Common myeloid progenitor, CD34-positive (primary cell): Measurements from ENCODE around the gene RASGEF1C.

Experiments used
- CTCF ChIA-PET: fragments of 350-600 bp; sonication (Branson Sonifier 250); formaldehyde crosslinking; loops from one replicate; lab custom pipeline; 2021; ENCODE audit warnings: antibody characterized with exemption; lab: Charles Lee
- POLR2A ChIA-PET: fragments of 350-600 bp; sonication (Branson Sonifier 250); formaldehyde crosslinking; loops from one replicate; lab custom pipeline; 2021; ENCODE audit warnings: antibody characterized with exemption; lab: Charles Lee
- DNase-seq, 3 donors: peaks; one replicate each; pipeline versions ENCODE4 v3.0.0 to v3.0.0-alpha.2; 2013
- H3K27ac ChIP-seq, 2 experiments: 1 replicate in 1 of 2; 2 replicates in 1 of 2; pipeline ENCODE4 v1.7.0; 2013; ENCODE audit warnings: inconsistent platforms in 2 of 2, low read length in 2 of 2, mild to moderate bottlenecking in 2 of 2, low read depth in 1 of 2, moderate library complexity in 1 of 2; ENCODE audit not compliant: severe bottlenecking in 2 of 2, insufficient read depth in 1 of 2, poor library complexity in 1 of 2
- H3K27me3 ChIP-seq, 5 experiments: replicated peaks in 2 of 5; 1 replicate in 3 of 5; 2 replicates in 2 of 5; pipeline versions ENCODE4 v1.6.1 to v1.7.0; 2013; ENCODE audit warnings: low read length in 4 of 5, mild to moderate bottlenecking in 2 of 5, moderate library complexity in 2 of 5, inconsistent platforms in 1 of 5; ENCODE audit not compliant: insufficient read depth in 5 of 5, control insufficient read depth in 4 of 5
- H3K36me3 ChIP-seq, 4 experiments: 1 replicate in 2 of 4; 2 replicates in 2 of 4; pipeline versions ENCODE4 v1.6.1 to v1.7.0; 2013; ENCODE audit warnings: low read length in 3 of 4, control low read depth in 1 of 4, mild to moderate bottlenecking in 1 of 4; ENCODE audit not compliant: control insufficient read depth in 4 of 4, insufficient read depth in 4 of 4
- H3K4me1 ChIP-seq, 4 experiments: 1 replicate in 3 of 4; 2 replicates in 1 of 4; pipeline versions ENCODE4 v1.6.1 to v1.7.1; 2013; ENCODE audit warnings: low read length in 3 of 4, mild to moderate bottlenecking in 3 of 4, control low read depth in 1 of 4, inconsistent platforms in 1 of 4, moderate library complexity in 1 of 4; ENCODE audit not compliant: control insufficient read depth in 4 of 4, insufficient read depth in 4 of 4; ENCODE audit errors: control extremely low read depth in 1 of 4
- H3K4me3 ChIP-seq, 7 experiments: 1 replicate in 4 of 7; 2 replicates in 3 of 7; pipeline versions ENCODE4 v1.5.1 to v1.7.0; 2013; ENCODE audit warnings: mild to moderate bottlenecking in 7 of 7, low read length in 6 of 7, moderate library complexity in 6 of 7, inconsistent platforms in 2 of 7, low read depth in 2 of 7, control low read depth in 1 of 7; ENCODE audit not compliant: insufficient read depth in 4 of 7, control insufficient read depth in 1 of 7; ENCODE audit errors: extremely low read depth in 1 of 7
- H3K9me3 ChIP-seq, 5 experiments: 1 replicate in 4 of 5; 2 replicates in 1 of 5; pipeline versions ENCODE4 v1.6.1 to v1.7.1; 2013; ENCODE audit warnings: low read length in 4 of 5, mild to moderate bottlenecking in 2 of 5, inconsistent platforms in 1 of 5, low read depth in 1 of 5, moderate library complexity in 1 of 5; ENCODE audit not compliant: control insufficient read depth in 4 of 5, insufficient read depth in 2 of 5; ENCODE audit errors: control extremely low read depth in 1 of 5
- WGBS: methylation state at CpG from one replicate; pipeline ENCODE4 v1.1.5; 2013; ENCODE audit not compliant: insufficient coverage; 5-methylcytosine and 5-hydroxymethylcytosine counted together

Gene RASGEF1C

GRCh38 chr5:180160789-180161188 is 48.2 kb downstream of the RASGEF1C start:
- peak; percentile 11 to 64 (median 54) for DNase-seq
- H3K27ac ChIP-seq = no peak overlapping the region
- H3K4me1 ChIP-seq = peaks cover 5 to 18% (median 13%) of the 10 kb centered on the region in 4 experiments
- WGBS = 29% methylated on average over 7 of the region's 9 CpGs
- CTCF ChIA-PET = no interaction called here
- POLR2A ChIA-PET = no interaction called here
- no peaks in the 10 kb centered on the region for H3K27me3 ChIP-seq
- peaks cover 0 to 7% (median 2%) of the 10 kb centered on the region in 5 experiments for H3K9me3 ChIP-seq
- H3K36me3 ChIP-seq = no peaks in the 10 kb centered on the region
- H3K4me3 ChIP-seq = peak overlapping the region in 3 of 7 experiments; percentile 13 to 57 (median 36)

GRCh38 chr5:180160215-180160614 is 48.8 kb downstream of the RASGEF1C start:
- 91% methylated on average over 6 of the region's 6 CpGs for WGBS
- Histone ChIP-seq H3K27ac (no peak overlapping the region), H3K9me3 (peaks cover 0 to 7% (median 2%) of the 10 kb centered on the region in 5 experiments), H3K4me1 (peaks cover 5 to 18% (median 13%) of the 10 kb centered on the region in 4 experiments), H3K27me3 (no peaks in the 10 kb centered on the region), H3K36me3 (no peaks in the 10 kb centered on the region), H3K4me3 (no peak overlapping the region)
- ChIA-PET CTCF (no interaction called here), POLR2A (no interaction called here)
- no peak for DNase-seq

- ChIA-PET POLR2A (no interaction called here), CTCF (no interaction called here)
- Histone ChIP-seq H3K9me3 (peaks cover 0 to 7% (median 2%) of the 10 kb centered on the region in 5 experiments), H3K4me1 (peaks cover 5 to 18% (median 13%) of the 10 kb centered on the region in 4 experiments), H3K27me3 (no peaks in the 10 kb centered on the region), H3K27ac (no peak overlapping the region), H3K4me3 (no peak overlapping the region), H3K36me3 (no peaks in the 10 kb centered on the region)
- 81% methylated on average over 8 of the region's 8 CpGs for WGBS
- DNase-seq = no peak
These were observed 49.3 kb downstream of the RASGEF1C start for GRCh38 chr5:180159756-180160155.

- Histone ChIP-seq H3K27ac (no peak overlapping the region), H3K27me3 (peaks cover 0 to 2% (median 0%) of the 10 kb centered on the region in 5 experiments), H3K4me1 (peaks cover 5 to 18% (median 13%) of the 10 kb centered on the region in 4 experiments), H3K36me3 (no peaks in the 10 kb centered on the region), H3K9me3 (peaks cover 0 to 2% (median 0%) of the 10 kb centered on the region in 5 experiments), H3K4me3 (no peak overlapping the region)
- WGBS = 100% methylated on average over 2 of the region's 6 CpGs
- DNase-seq = no peak
- CTCF ChIA-PET = no interaction called here
- POLR2A ChIA-PET = no interaction called here
These were observed 51.1 kb downstream of the RASGEF1C start for GRCh38 chr5:180157866-180158265.

GRCh38 chr5:180156141-180156540 is 52.9 kb downstream of the RASGEF1C start:
- peaks cover 5 to 12% (median 7%) of the 10 kb centered on the region in 4 experiments for H3K4me1 ChIP-seq
- H3K9me3 ChIP-seq = peaks cover 0 to 2% (median 0%) of the 10 kb centered on the region in 5 experiments
- no peaks in the 10 kb centered on the region for H3K36me3 ChIP-seq
- CTCF ChIA-PET = no interaction called here
- H3K27me3 ChIP-seq = peaks cover 0 to 2% (median 0%) of the 10 kb centered on the region in 5 experiments
- no peak overlapping the region for H3K4me3 ChIP-seq
- POLR2A ChIA-PET = no interaction called here
- WGBS = 99% methylated on average over 10 of the region's 10 CpGs
- no peak overlapping the region for H3K27ac ChIP-seq
- DNase-seq = no peak

- no peaks in the 10 kb centered on the region for H3K36me3 ChIP-seq
- ChIA-PET POLR2A (no interaction called here), CTCF (interaction anchor here (1.1 kb wide), 1 partner anchor 10 kb away, joined by 3 read pairs; no protein-coding TSS in a partner anchor)
- 98% methylated on average over 14 of the region's 17 CpGs for WGBS
- peaks cover 0 to 2% (median 0%) of the 10 kb centered on the region in 5 experiments for H3K9me3 ChIP-seq
- H3K27me3 ChIP-seq = peaks cover 0 to 2% (median 0%) of the 10 kb centered on the region in 5 experiments
- peaks cover 0 to 5% (median under 1%) of the 10 kb centered on the region in 4 experiments for H3K4me1 ChIP-seq
- H3K4me3 ChIP-seq = no peak overlapping the region
- no peak overlapping the region for H3K27ac ChIP-seq
- no peak for DNase-seq
These were observed 53.6 kb downstream of the RASGEF1C start for GRCh38 chr5:180155365-180155926.

GRCh38 chr5:180154821-180155364 is 54.1 kb downstream of the RASGEF1C start:
- no peak for DNase-seq
- 97% methylated on average over 5 of the region's 5 CpGs for WGBS
- ChIA-PET POLR2A (no interaction called here), CTCF (interaction anchor here (1.1 kb wide), 1 partner anchor 9 kb away, joined by 3 read pairs; no protein-coding TSS in a partner anchor)
- peaks cover 0 to 2% (median under 1%) of the 10 kb centered on the region in 5 experiments for H3K9me3 ChIP-seq
- no peaks in the 10 kb centered on the region for H3K4me1 ChIP-seq
- peaks cover 0 to 2% (median 0%) of the 10 kb centered on the region in 5 experiments for H3K27me3 ChIP-seq
- H3K27ac ChIP-seq = no peak overlapping the region
- H3K36me3 ChIP-seq = no peaks in the 10 kb centered on the region
- no peak overlapping the region for H3K4me3 ChIP-seq
